Endothelial cell of umbilical vein (primary cell): Measurements from ENCODE around the gene SORCS2. TPM values are rescaled to one million over a fixed set of nuclear protein-coding genes. Genes with fewer than 3 reads are reported as not detected.

Source experiments
- BruUV-seq: library from RNA; stranded (reverse); fragments of 400-500 nt; replicated peaks from 2 replicates; lab custom pipeline; 2021; lab: Mats Ljungman, UMichigan
- CTCF ChIA-PET: fragments of 300-600, 350-600 bp; sonication (Branson Sonifier 250); formaldehyde crosslinking; loops from one replicate; lab custom pipeline; 2021; ENCODE audit warnings: antibody characterized with exemption, inconsistent platforms; lab: Charles Lee
- POLR2A ChIA-PET: fragments of 300-600, 350-600 bp; sonication (Branson Sonifier 250); formaldehyde crosslinking; loops from one replicate; lab custom pipeline; 2021; ENCODE audit warnings: antibody characterized with exemption, inconsistent platforms; lab: Charles Lee
- DNase-seq: peaks from one replicate; pipeline ENCODE4 v3.0.0-alpha.2; 2011; ENCODE audit warnings: low read depth, low spot score
- FAIRE-seq: peaks from 2 replicates; lab custom pipeline; 2011; peaks lifted over from hg19 to GRCh38; lab: Jason Lieb, UNC
- H2AFZ ChIP-seq: 2 replicates; pipeline ENCODE4 v1.6.0; 2012; ENCODE audit warnings: low read depth, low read length, control low read depth, inconsistent platforms
- H3K27ac ChIP-seq: 2 replicates; pipeline ENCODE4 v1.5.1; 2011; ENCODE audit warnings: low read depth, mild to moderate bottlenecking, control low read depth, low read length, moderate library complexity; ENCODE audit not compliant: insufficient read depth
- H3K27me3 ChIP-seq, 2 experiments: 2 replicates each; pipeline versions ENCODE4 v1.6.0 to v1.6.1; 2011; ENCODE audit warnings: low read length in 2 of 2, mixed read lengths in 1 of 2; ENCODE audit not compliant: control insufficient read depth in 2 of 2, insufficient read depth in 2 of 2
- H3K36me3 ChIP-seq, 2 experiments: 2 replicates in 1 of 2; 3 replicates in 1 of 2; pipeline ENCODE4 v1.5.1; 2011; ENCODE audit warnings: low read length in 2 of 2, mild to moderate bottlenecking in 1 of 2, moderate library complexity in 1 of 2; ENCODE audit not compliant: control insufficient read depth in 2 of 2, insufficient read depth in 2 of 2; ENCODE audit errors: extremely low read depth in 1 of 2
- H3K4me1 ChIP-seq: 3 replicates; pipeline ENCODE4 v1.5.1; 2011; ENCODE audit warnings: mild to moderate bottlenecking, low read length; ENCODE audit not compliant: control insufficient read depth, insufficient read depth; ENCODE audit errors: extremely low read depth
- H3K4me2 ChIP-seq: 2 replicates; pipeline ENCODE4 v1.6.1; 2011; ENCODE audit warnings: low read length, control low read depth, mixed read lengths; ENCODE audit not compliant: insufficient read depth
- H3K4me3 ChIP-seq, 3 experiments: fragments of 200-600 bp in 1 of 3; sonication (generic), shearing (Covaris generic) in 1 of 3; replicated peaks in 1 of 3; 2 replicates each; pipeline ENCODE4 v1.5.1; 2011 to 2016; ENCODE audit warnings: control low read depth in 3 of 3, low read length in 3 of 3, mild to moderate bottlenecking in 2 of 3, inconsistent platforms in 1 of 3, low read depth in 1 of 3, moderate library complexity in 1 of 3; ENCODE audit not compliant: insufficient read depth in 1 of 3
- H3K79me2 ChIP-seq: 2 replicates; pipeline ENCODE4 v1.6.0; 2012; ENCODE audit warnings: low read length, inconsistent platforms; ENCODE audit not compliant: control insufficient read depth, insufficient read depth
- H3K9ac ChIP-seq: replicated peaks from 2 replicates; pipeline ENCODE3; 2011; ENCODE audit warnings: low read length, control low read depth; ENCODE audit not compliant: insufficient read depth; ENCODE audit errors: extremely low read depth
- H3K9me1 ChIP-seq: replicated peaks from 3 replicates; pipeline ENCODE4 v1.6.0; 2011; ENCODE audit warnings: mild to moderate bottlenecking, low read length; ENCODE audit not compliant: control insufficient read depth, insufficient read depth; ENCODE audit errors: extremely low read depth
- H3K9me3 ChIP-seq: replicated peaks from 2 replicates; pipeline ENCODE4 v1.5.1; 2012; ENCODE audit warnings: low read length, inconsistent platforms; ENCODE audit not compliant: control insufficient read depth, insufficient read depth
- H4K20me1 ChIP-seq: replicated peaks from 2 replicates; pipeline ENCODE3; 2011; ENCODE audit warnings: mild to moderate bottlenecking, low read length; ENCODE audit not compliant: control insufficient read depth, insufficient read depth; ENCODE audit errors: extremely low read depth
- EZH2 ChIP-seq: IDR thresholded peaks from 2 replicates; pipeline ENCODE4 v1.6.1; 2012; ENCODE audit warnings: borderline replicate concordance, low read depth, mild to moderate bottlenecking, moderate library complexity, low read length, inconsistent platforms; ENCODE audit not compliant: severe bottlenecking
- FOS ChIP-seq: IDR thresholded peaks from 2 replicates; pipeline ENCODE4 v1.6.1; 2011; ENCODE audit warnings: mild to moderate bottlenecking, low read length, moderate library complexity, borderline replicate concordance; ENCODE audit not compliant: insufficient read depth
- GATA2 ChIP-seq: IDR thresholded peaks from 2 replicates; pipeline ENCODE4 v1.7.0; 2011; ENCODE audit warnings: low read depth, mild to moderate bottlenecking, moderate library complexity, mixed read lengths, low read length; ENCODE audit not compliant: insufficient read length, insufficient read depth
- JUN ChIP-seq: IDR thresholded peaks from 2 replicates; pipeline ENCODE4 v1.6.1; 2011; ENCODE audit warnings: borderline replicate concordance, low read depth; ENCODE audit not compliant: insufficient read length, insufficient read depth
- MYC ChIP-seq: IDR thresholded peaks from one replicate; pipeline ENCODE4 v1.6.1; 2011; ENCODE audit warnings: mild to moderate bottlenecking, low read depth, low read length
- POLR2A ChIP-seq: IDR thresholded peaks from 2 replicates; pipeline ENCODE4 v1.6.1; 2012; ENCODE audit warnings: low read depth, mild to moderate bottlenecking, control low read depth, low read length
- POLR2AphosphoS5 ChIP-seq: IDR thresholded peaks from 2 replicates; pipeline ENCODE4 v1.6.1; 2012; ENCODE audit warnings: low read depth, mild to moderate bottlenecking, control low read depth, low read length, moderate library complexity; ENCODE audit not compliant: insufficient read depth
- dilution Hi-C: fragments of 300-500 bp; cut with MboI; formaldehyde crosslinking; loops from one replicate; pipeline ENCODE4 v1.15.0; 2019; ENCODE audit warnings: low sequenced_read_pairs; ENCODE audit not compliant: extremely low pct_ligation_motif_present
- intact Hi-C: fragments of 100-400 bp; cut with micrococcal nuclease; formaldehyde crosslinking; loops from one replicate; pipeline ENCODE4 v1.10.0; 2022
- polyA plus RNA-seq, 4 experiments: library from polyadenylated mRNA; depleted of rRNA in 3 of 4; stranded (reverse) in 3 of 4; unstranded in 1 of 4; fragments of >200 nt; gene quantifications; 2 replicates each; pipeline versions ENCODE4 v1.2.1 to v1.2.3, GENCODE V29; 2011 to 2012; ENCODE audit warnings: missing spikeins in 1 of 4
- total RNA-seq: library from RNA; stranded (reverse); gene quantifications from 2 replicates; pipeline ENCODE4 v1.2.3, GENCODE V29; 2021
- TF ChIP-seq, protein P1 (sequence below), 2 donors: IDR thresholded peaks; 1 replicate in 1 of 2; 2 replicates in 1 of 2; pipeline ENCODE4 v1.5.1; 2011; ENCODE audit warnings: low read length in 2 of 2, mild to moderate bottlenecking in 2 of 2, moderate library complexity in 2 of 2, control low read depth in 1 of 2, inconsistent platforms in 1 of 2, low read depth in 1 of 2; ENCODE audit not compliant: insufficient read depth in 1 of 2; ENCODE audit errors: extremely low read depth in 1 of 2
- TF ChIP-seq, protein P2 (sequence below): IDR thresholded peaks from 2 replicates; pipeline ENCODE4 v1.6.1; 2011; ENCODE audit not compliant: insufficient read depth, insufficient read length

SORCS2 gene
- total and polyA plus RNA-seq, 2 donors (not counting 3 experiments of a cell fraction or from before 2014, with no cell fraction given): not detected

DNA sequence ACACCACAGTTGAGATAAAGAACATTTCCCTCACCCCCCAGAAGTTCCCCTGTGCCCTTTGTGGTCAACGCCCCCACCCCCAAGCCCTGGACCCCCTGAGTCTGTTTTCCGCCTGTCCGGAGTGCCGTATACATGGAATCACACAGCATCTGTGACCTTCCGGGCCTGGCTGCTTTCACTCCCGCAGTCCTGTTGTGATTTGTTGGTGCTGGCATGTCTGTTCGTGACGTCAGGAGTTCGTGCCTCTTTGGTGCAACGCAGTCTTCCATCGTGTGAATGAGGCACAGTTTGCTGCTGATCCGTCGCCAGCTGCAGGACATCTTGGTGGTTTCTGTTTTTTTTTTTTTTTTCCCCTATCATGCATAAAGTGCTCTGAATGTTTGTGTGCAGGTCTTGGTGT lies 180.3 kb downstream of the SORCS2 start:
- Histone ChIP-seq H3K36me3 (no peaks in the 10 kb centered on the region), H3K9me1 (no peaks in the 10 kb centered on the region), H3K27ac (no peak overlapping the region), H3K27me3 (no peaks in the 10 kb centered on the region), H2AFZ (no peak overlapping the region), H3K9ac (no peak overlapping the region), H3K79me2 (no peaks in the 10 kb centered on the region), H4K20me1 (no peaks in the 10 kb centered on the region), H3K4me3 (no peak overlapping the region), H3K4me2 (no peak overlapping the region), H3K4me1 (no peaks in the 10 kb centered on the region), H3K9me3 (no peaks in the 10 kb centered on the region)
- dilution Hi-C loops (no loop called here), intact Hi-C loops (no loop called here)
- CTCF ChIA-PET: no interaction called here
- DNase-seq (no peak), FAIRE-seq (no peak)
- TF ChIP-seq EZH2 (no peak), FOS (no peak), POLR2A (no peak)
- BruUV-seq: no TSS peak
- POLR2A ChIA-PET: no interaction called here

DNA sequence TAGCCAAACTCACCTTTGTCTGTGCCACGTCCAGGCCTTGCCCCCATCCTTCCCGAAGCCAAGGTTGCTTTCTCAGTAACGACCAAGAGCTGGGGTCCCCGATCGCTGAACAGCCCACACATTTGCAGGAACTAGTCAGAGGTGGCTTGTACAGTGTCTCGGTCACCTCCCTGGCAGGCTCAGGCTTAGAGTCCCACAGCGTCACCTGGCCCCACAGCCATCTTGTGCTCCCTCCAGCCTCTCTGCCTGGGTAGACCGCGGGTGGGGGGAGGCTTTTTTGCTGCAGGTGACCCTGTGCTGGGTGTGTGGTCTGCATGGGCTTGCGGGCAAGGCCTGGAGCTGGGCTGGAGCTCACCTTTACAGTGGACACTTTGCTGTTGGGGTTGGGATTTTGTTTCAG lies 182.2 kb downstream of the SORCS2 start:
- H3K4me1 ChIP-seq: no peaks in the 10 kb centered on the region
- H3K9me3 ChIP-seq: no peaks in the 10 kb centered on the region
- H3K79me2 ChIP-seq: no peaks in the 10 kb centered on the region
- dilution Hi-C loops: no loop called here
- no peaks in the 10 kb centered on the region for H3K9me1 ChIP-seq
- TF ChIP-seq FOS (no peak), POLR2AphosphoS5 (no peak), EZH2 (no peak), MYC (no peak), JUN (no peak), POLR2A (no peak), GATA2 (no peak)
- TF ChIP-seq, protein P1, sequence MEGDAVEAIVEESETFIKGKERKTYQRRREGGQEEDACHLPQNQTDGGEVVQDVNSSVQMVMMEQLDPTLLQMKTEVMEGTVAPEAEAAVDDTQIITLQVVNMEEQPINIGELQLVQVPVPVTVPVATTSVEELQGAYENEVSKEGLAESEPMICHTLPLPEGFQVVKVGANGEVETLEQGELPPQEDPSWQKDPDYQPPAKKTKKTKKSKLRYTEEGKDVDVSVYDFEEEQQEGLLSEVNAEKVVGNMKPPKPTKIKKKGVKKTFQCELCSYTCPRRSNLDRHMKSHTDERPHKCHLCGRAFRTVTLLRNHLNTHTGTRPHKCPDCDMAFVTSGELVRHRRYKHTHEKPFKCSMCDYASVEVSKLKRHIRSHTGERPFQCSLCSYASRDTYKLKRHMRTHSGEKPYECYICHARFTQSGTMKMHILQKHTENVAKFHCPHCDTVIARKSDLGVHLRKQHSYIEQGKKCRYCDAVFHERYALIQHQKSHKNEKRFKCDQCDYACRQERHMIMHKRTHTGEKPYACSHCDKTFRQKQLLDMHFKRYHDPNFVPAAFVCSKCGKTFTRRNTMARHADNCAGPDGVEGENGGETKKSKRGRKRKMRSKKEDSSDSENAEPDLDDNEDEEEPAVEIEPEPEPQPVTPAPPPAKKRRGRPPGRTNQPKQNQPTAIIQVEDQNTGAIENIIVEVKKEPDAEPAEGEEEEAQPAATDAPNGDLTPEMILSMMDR (IDR thresholded peaks at IDR 0.05; ENCODE audit: extremely low read depth in 1 of 2, insufficient read depth in 1 of 2, low read depth in 1 of 2, low read length in 2 of 2): no peak
- TF ChIP-seq, protein P2, sequence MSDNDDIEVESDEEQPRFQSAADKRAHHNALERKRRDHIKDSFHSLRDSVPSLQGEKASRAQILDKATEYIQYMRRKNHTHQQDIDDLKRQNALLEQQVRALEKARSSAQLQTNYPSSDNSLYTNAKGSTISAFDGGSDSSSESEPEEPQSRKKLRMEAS: no peak
- H3K4me3 ChIP-seq: no peak overlapping the region
- no peak overlapping the region for H3K4me2 ChIP-seq
- no TSS peak for BruUV-seq
- no peaks in the 10 kb centered on the region for H3K36me3 ChIP-seq
- FAIRE-seq (no peak), DNase-seq (no peak)
- no peak overlapping the region for H3K9ac ChIP-seq
- H3K27me3 ChIP-seq: no peaks in the 10 kb centered on the region
- ChIA-PET CTCF (no interaction called here), POLR2A (no interaction called here)
- H2AFZ ChIP-seq: no peak overlapping the region
- no peak overlapping the region for H3K27ac ChIP-seq
- no peaks in the 10 kb centered on the region for H4K20me1 ChIP-seq
- intact Hi-C loops: no loop called here
